ENCODE data around the gene ADAP2. TPM values are rescaled to one million over a fixed set of nuclear protein-coding genes. Genes with fewer than 3 reads are reported as not detected.

ADAP2 gene
- total and polyA plus RNA-seq, 10 of the 15 experiments (the other 5 are each of a cell fraction or from before 2014, with no cell fraction given), result 0.15 to 13.6 (median 6.8) TPM

DNA sequence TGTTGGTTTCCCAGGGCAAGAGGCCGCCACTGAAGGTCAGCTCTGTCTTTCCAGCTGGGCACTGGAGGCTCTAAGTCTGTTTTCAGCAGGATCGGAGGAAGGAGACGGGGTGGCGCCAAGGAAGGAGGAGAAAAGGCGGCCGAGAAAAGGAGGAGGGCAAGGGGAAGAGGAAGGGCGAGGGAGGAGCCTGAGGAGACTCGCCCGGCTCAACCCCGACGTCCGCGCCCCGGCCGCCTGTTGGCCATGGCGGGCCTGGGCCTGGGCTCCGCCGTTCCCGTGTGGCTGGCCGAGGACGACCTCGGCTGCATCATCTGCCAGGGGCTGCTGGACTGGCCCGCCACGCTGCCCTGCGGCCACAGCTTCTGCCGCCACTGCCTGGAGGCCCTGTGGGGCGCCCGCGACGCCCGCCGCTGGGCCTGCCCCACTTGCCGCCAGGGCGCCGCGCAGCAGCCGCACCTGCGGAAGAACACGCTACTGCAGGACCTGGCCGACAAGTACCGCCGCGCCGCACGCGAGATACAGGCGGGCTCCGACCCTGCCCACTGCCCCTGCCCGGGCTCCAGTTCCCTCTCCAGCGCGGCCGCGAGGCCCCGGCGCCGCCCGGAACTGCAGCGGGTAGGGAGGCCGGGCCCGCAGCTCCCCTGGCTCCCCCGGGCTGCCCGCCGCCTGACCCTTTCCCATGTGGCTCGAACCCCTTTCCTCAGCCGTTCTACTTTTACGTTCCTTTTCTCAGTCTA is 49.3 kb downstream of the ADAP2 start, which contains the start of gene RNF135:
RNF135 (plus strand) TSS at position 209 of the 737 bp plus-strand sequence; CDS start at position 244, 35 bp downstream.
- ChIA-PET SMC1A (ENCODE audit: uncharacterized antibody, unreplicated experiment) (interaction anchor here (0.7 to 2.7 kb wide), 7 partner anchors 10 to 187 kb away, joined by 3 to 11 read pairs (median 4); no protein-coding TSS in a partner anchor), CTCF (interaction anchor here (0.7 to 1.8 kb wide), 5 partner anchors 14 to 180 kb away, joined by 3 to 4 read pairs (median 3); no protein-coding TSS in a partner anchor), POLR2A (interaction anchor here (0.7 to 2.0 kb wide), 5 partner anchors 8 to 66 kb away, joined by 3 to 6 read pairs (median 4); no protein-coding TSS in a partner anchor), RAD21 (ENCODE audit: unreplicated experiment) (interaction anchor here (0.8 to 2.4 kb wide), 10 partner anchors 10 to 168 kb away, joined by 3 to 8 read pairs (median 5); partner anchors contain the start of gene TEFM)
- in situ Hi-C loops (cut with MboI), result no loop called here
- no peaks in the 10 kb centered on the region for H3K9me3 ChIP-seq (replicated peaks; ENCODE audit: control insufficient read depth, insufficient read depth, low read length)
- FAIRE-seq, result peak; percentile 76
- peaks cover 15% of the 10 kb centered on the region for H3K4me1 ChIP-seq (ENCODE audit: control insufficient read depth, insufficient read depth, low read length)
- H3K36me3 ChIP-seq (ENCODE audit: control insufficient read depth in 2 of 2, insufficient read depth in 2 of 2, low read length in 1 of 2), result peaks cover 0 to 5% of the 10 kb centered on the region in 2 experiments; a peak in 1 of 4 replicates
- H3K4me3 ChIP-seq, result peak within 1 kb of the TSS; percentile 87
- H3K79me2 ChIP-seq (ENCODE audit: control insufficient read depth, insufficient read depth, low read length), result peaks cover 26% of the 10 kb centered on the region
- H3K27me3 ChIP-seq (replicated peaks in 1 of 2; ENCODE audit: control insufficient read depth in 2 of 2, insufficient read depth in 2 of 2, low read length in 1 of 2), result no peaks in the 10 kb centered on the region
- BruUV-seq (replicated peaks), result no TSS peak
- peak; percentile 84 for ATAC-seq
- H4K20me1 ChIP-seq (ENCODE audit: control insufficient read depth, insufficient read depth), result no peaks in the 10 kb centered on the region
- H3K27ac ChIP-seq (ENCODE audit: control insufficient read depth, insufficient read depth), result peak within 1 kb of the TSS; percentile 97
- under 1% methylated on average over 52 of the region's 66 CpGs for WGBS (ENCODE audit: insufficient coverage, insufficient replicate concordance, low lambda C conversion rate, missing lambda C conversion rate)
- peak within 1 kb of the TSS; percentile 88 for H2AFZ ChIP-seq (ENCODE audit: control insufficient read depth, low read depth, low read length)
- peak within 1 kb of the TSS; percentile 92 for H3K4me2 ChIP-seq (ENCODE audit: control insufficient read depth, insufficient read depth)
- intact Hi-C loops (cut with micrococcal nuclease; ENCODE audit: unreplicated experiment), result loop anchor here (1.0 to 5.0 kb wide), 2 partner anchors 65 to 149 kb away; partner anchors contain the start of genes CRLF3 and TEFM
- no peak for DNase-seq (ENCODE audit: low read depth, low spot score)
- H3K9ac ChIP-seq (ENCODE audit: control insufficient read depth, insufficient read depth, low read length), result peak within 1 kb of the TSS; percentile 97
- 0 out of 2 replicates have a peak, but pooled peaks have one; percentile 14 for TF ChIP-seq CHD2 (IDR thresholded peaks at IDR 0.05; ENCODE audit: borderline replicate concordance, low read depth, low read length)
- TF ChIP-seq NR2C1 (IDR thresholded peaks at IDR 0.05), result peak; percentile 60
- no peak for TF ChIP-seq MTA3 (IDR thresholded peaks at IDR 0.05; ENCODE audit: borderline replicate concordance, low read length)
- TF ChIP-seq KAT2A (conservative IDR thresholded peaks at IDR 0.05; ENCODE audit: control insufficient read depth, low read depth, low read length), result no peak
- TF ChIP-seq, protein P1, sequence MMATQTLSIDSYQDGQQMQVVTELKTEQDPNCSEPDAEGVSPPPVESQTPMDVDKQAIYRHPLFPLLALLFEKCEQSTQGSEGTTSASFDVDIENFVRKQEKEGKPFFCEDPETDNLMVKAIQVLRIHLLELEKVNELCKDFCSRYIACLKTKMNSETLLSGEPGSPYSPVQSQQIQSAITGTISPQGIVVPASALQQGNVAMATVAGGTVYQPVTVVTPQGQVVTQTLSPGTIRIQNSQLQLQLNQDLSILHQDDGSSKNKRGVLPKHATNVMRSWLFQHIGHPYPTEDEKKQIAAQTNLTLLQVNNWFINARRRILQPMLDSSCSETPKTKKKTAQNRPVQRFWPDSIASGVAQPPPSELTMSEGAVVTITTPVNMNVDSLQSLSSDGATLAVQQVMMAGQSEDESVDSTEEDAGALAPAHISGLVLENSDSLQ (IDR thresholded peaks at IDR 0.05), result no peak
- no peak for TF ChIP-seq NR2C2 (IDR thresholded peaks at IDR 0.05; ENCODE audit: borderline replicate concordance, control insufficient read depth, insufficient read length, low read depth)
- TF ChIP-seq ZSCAN29 (IDR thresholded peaks at IDR 0.05), result peak; percentile 33; the same call in 1 of the 2 replicates
- no peak; the same call in 1 of the 2 replicates for TF ChIP-seq SMAD5 (IDR thresholded peaks at IDR 0.05; ENCODE audit: low read depth)
- TF ChIP-seq MXI1 (IDR thresholded peaks at IDR 0.05; ENCODE audit: low read depth, low read length), result peak; percentile 63; the same call in 1 of the 2 replicates
- no peak for TF ChIP-seq IRF4 (IDR thresholded peaks at IDR 0.05; ENCODE audit: low read depth, low read length)
- TF ChIP-seq, protein P2, sequence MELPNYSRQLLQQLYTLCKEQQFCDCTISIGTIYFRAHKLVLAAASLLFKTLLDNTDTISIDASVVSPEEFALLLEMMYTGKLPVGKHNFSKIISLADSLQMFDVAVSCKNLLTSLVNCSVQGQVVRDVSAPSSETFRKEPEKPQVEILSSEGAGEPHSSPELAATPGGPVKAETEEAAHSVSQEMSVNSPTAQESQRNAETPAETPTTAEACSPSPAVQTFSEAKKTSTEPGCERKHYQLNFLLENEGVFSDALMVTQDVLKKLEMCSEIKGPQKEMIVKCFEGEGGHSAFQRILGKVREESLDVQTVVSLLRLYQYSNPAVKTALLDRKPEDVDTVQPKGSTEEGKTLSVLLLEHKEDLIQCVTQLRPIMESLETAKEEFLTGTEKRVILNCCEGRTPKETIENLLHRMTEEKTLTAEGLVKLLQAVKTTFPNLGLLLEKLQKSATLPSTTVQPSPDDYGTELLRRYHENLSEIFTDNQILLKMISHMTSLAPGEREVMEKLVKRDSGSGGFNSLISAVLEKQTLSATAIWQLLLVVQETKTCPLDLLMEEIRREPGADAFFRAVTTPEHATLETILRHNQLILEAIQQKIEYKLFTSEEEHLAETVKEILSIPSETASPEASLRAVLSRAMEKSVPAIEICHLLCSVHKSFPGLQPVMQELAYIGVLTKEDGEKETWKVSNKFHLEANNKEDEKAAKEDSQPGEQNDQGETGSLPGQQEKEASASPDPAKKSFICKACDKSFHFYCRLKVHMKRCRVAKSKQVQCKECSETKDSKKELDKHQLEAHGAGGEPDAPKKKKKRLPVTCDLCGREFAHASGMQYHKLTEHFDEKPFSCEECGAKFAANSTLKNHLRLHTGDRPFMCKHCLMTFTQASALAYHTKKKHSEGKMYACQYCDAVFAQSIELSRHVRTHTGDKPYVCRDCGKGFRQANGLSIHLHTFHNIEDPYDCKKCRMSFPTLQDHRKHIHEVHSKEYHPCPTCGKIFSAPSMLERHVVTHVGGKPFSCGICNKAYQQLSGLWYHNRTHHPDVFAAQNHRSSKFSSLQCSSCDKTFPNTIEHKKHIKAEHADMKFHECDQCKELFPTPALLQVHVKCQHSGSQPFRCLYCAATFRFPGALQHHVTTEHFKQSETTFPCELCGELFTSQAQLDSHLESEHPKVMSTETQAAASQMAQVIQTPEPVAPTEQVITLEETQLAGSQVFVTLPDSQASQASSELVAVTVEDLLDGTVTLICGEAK (IDR thresholded peaks at IDR 0.05; ENCODE audit: borderline replicate concordance), result peak; percentile 61
- TF ChIP-seq, protein P3, sequence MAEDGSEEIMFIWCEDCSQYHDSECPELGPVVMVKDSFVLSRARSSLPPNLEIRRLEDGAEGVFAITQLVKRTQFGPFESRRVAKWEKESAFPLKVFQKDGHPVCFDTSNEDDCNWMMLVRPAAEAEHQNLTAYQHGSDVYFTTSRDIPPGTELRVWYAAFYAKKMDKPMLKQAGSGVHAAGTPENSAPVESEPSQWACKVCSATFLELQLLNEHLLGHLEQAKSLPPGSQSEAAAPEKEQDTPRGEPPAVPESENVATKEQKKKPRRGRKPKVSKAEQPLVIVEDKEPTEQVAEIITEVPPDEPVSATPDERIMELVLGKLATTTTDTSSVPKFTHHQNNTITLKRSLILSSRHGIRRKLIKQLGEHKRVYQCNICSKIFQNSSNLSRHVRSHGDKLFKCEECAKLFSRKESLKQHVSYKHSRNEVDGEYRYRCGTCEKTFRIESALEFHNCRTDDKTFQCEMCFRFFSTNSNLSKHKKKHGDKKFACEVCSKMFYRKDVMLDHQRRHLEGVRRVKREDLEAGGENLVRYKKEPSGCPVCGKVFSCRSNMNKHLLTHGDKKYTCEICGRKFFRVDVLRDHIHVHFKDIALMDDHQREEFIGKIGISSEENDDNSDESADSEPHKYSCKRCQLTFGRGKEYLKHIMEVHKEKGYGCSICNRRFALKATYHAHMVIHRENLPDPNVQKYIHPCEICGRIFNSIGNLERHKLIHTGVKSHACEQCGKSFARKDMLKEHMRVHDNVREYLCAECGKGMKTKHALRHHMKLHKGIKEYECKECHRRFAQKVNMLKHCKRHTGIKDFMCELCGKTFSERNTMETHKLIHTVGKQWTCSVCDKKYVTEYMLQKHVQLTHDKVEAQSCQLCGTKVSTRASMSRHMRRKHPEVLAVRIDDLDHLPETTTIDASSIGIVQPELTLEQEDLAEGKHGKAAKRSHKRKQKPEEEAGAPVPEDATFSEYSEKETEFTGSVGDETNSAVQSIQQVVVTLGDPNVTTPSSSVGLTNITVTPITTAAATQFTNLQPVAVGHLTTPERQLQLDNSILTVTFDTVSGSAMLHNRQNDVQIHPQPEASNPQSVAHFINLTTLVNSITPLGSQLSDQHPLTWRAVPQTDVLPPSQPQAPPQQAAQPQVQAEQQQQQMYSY (CRISPR knock-in tag; IDR thresholded peaks at IDR 0.05), result no peak
- TF ChIP-seq FOS (IDR thresholded peaks at IDR 0.05; ENCODE audit: borderline replicate concordance, extremely low read depth, insufficient read length), result no peak

Data from GM12878 (cell line).